ENCODE results near the gene STAB1. TPM values are rescaled to one million over a fixed set of nuclear protein-coding genes. Genes with fewer than 3 reads are reported as not detected.

Gene STAB1
- total and polyA plus RNA-seq, 2 of the 13 experiments (the other 11 are each of a cell fraction or from before 2014, with no cell fraction given) = 0.09 to 0.34 TPM

- peak; percentile 29; the same call in 1 of the 2 replicates for TF ChIP-seq ZNF318 (CRISPR knock-in tag; IDR thresholded peaks at IDR 0.05)
Measured at GRCh38 chr3:52456800-52457183, 38.3 kb upstream of the STAB1 start (continued).

- Histone ChIP-seq H2AFZ (ENCODE audit: low read length) (no peak overlapping the region), H3K4me2 (ENCODE audit: low read depth, low read length) (no peak overlapping the region), H3K36me3 (replicated peaks in 1 of 2; ENCODE audit: control insufficient read depth in 1 of 2, insufficient read depth in 2 of 2, low read length in 2 of 2) (peaks cover 9 to 36% of the 10 kb centered on the region in 2 experiments; a peak in 4 of 5 replicates), H3K79me2 (ENCODE audit: insufficient read depth, low read length) (peaks cover 20% of the 10 kb centered on the region), H3K27me3 (ENCODE audit: control insufficient read depth in 1 of 2, insufficient read depth in 2 of 2, low read length in 2 of 2) (no peaks in the 10 kb centered on the region; a peak in 1 of 5 replicates), H3K4me1 (ENCODE audit: insufficient read depth, low read length) (peaks cover 38% of the 10 kb centered on the region), H3K27ac (ENCODE audit: extremely low read length, insufficient read depth, low read length) (no peak overlapping the region), H4K20me1 (ENCODE audit: insufficient read depth, low read length) (no peaks in the 10 kb centered on the region), H3K9ac (ENCODE audit: insufficient read depth, low read depth, low read length) (no peak overlapping the region), H3K4me3 (replicated peaks in 1 of 3; ENCODE audit: insufficient read depth in 1 of 3, low read depth in 2 of 3, low read length in 3 of 3) (no peak overlapping the region), H3K9me3 (ENCODE audit: low read length) (no peaks in the 10 kb centered on the region)
- in situ Hi-C loops (cut with HindIII; ENCODE audit: extremely low pct_ligation_motif_present, low pct_unique_long_range_greater_than_20kb) = loop anchor here (10.0 kb wide), 1 partner anchor 227 kb away; the partner anchor contains the start of genes GNL3 and PBRM1
- DNase-seq (ENCODE audit: low spot score) = no peak
- ChIA-PET CTCF (ENCODE audit: low intra/inter-chr PET ratio, low total read pairs) (no interaction called here), POLR2A (interaction anchor here (0.6 kb wide), 1 partner anchor 18 kb away, joined by 3 read pairs; no protein-coding TSS in a partner anchor)
- no TSS peak for BruUV-seq (replicated peaks)
- no peak for FAIRE-seq
- intact Hi-C loops (cut with micrococcal nuclease; ENCODE audit: unreplicated experiment) = no loop called here
- TF ChIP-seq TOPORS (CRISPR knock-in tag; IDR thresholded peaks at IDR 0.05) = no peak
- no peak for TF ChIP-seq ESRRA (CRISPR knock-in tag; IDR thresholded peaks at IDR 0.05; ENCODE audit: low read depth)
- no peak for TF ChIP-seq SRY (CRISPR knock-in tag; IDR thresholded peaks at IDR 0.05)
- TF ChIP-seq ATF7-NPFF (CRISPR knock-in tag; IDR thresholded peaks at IDR 0.05; ENCODE audit: low read depth) = no peak
- ATAC-seq = no peak
- WGBS (ENCODE audit: low lambda C conversion rate) = 79% methylated on average over 6 of the region's 6 CpGs
Measured at GRCh38 chr3:52458031-52458760, 36.9 kb upstream of the STAB1 start.

All from HepG2 (cell line).